Hematopoietic multipotent progenitor cell treated with erythropoietin and hydrocortisone succinate and interleukin-3 and kit ligand, for 17 days (in vitro differentiated cells): Measurements from ENCODE around the gene SUGP2.

Experiments used
- DNase-seq: peaks from one replicate; pipeline ENCODE4 v3.0.0-alpha.2; 2015; ENCODE audit warnings: low spot score

The SUGP2 gene

GRCh38 chr19:19033426-19034203 lies at the start of gene SUGP2, which contains the start of gene ARMC6:
Gene SUGP2 (minus strand): TSS chr19:19033517. CDS start chr19:19031071, 2,446 bp downstream.
Gene ARMC6 (plus strand): TSS chr19:19033603. CDS start chr19:19034210, 607 bp downstream.
- DNase-seq: peak; percentile 95

GRCh38 chr19:19081642-19082151 lies 48.4 kb upstream of the SUGP2 start:
- no peak for DNase-seq

- DNase-seq: no peak
Observed at GRCh38 chr19:19079571-19079970, 46.3 kb upstream of the SUGP2 start.

- no peak for DNase-seq
Observed at GRCh38 chr19:19078801-19079200, 45.5 kb upstream of the SUGP2 start.

GRCh38 chr19:19077103-19077502 lies 43.8 kb upstream of the SUGP2 start:
- no peak for DNase-seq

GRCh38 chr19:19076476-19076875 lies 43.2 kb upstream of the SUGP2 start:
- no peak for DNase-seq

- no peak for DNase-seq
Observed at GRCh38 chr19:19075126-19075525, 41.8 kb upstream of the SUGP2 start.

- no peak for DNase-seq
Observed at GRCh38 chr19:19074196-19074882, 41.0 kb upstream of the SUGP2 start.

- no peak for DNase-seq
Observed at GRCh38 chr19:19071897-19072296, 38.6 kb upstream of the SUGP2 start.

GRCh38 chr19:19068659-19069654 lies 35.6 kb upstream of the SUGP2 start:
- no peak for DNase-seq

- no peak for DNase-seq
Observed at GRCh38 chr19:19067276-19068072, 34.2 kb upstream of the SUGP2 start.

- peak; percentile 32 for DNase-seq
Observed at GRCh38 chr19:19064811-19065745, 31.8 kb upstream of the SUGP2 start.

GRCh38 chr19:19064098-19064722 lies 30.9 kb upstream of the SUGP2 start:
- no peak for DNase-seq

- DNase-seq: peak; percentile 99
Observed at GRCh38 chr19:19063183-19064097, 30.1 kb upstream of the SUGP2 start, which contains the start of gene SLC25A42. Gene SLC25A42 (plus strand): TSS chr19:19063994. CDS start chr19:19096125, 32,131 bp downstream.

GRCh38 chr19:19062454-19063182 lies 29.3 kb upstream of the SUGP2 start:
- peak; percentile 74 for DNase-seq

GRCh38 chr19:19061506-19061905 lies 28.2 kb upstream of the SUGP2 start:
- peak; percentile 67 for DNase-seq

- DNase-seq: peak; percentile 91
Observed at GRCh38 chr19:19059837-19060611, 26.7 kb upstream of the SUGP2 start.
